GM19468 (cell line): Measurements from ENCODE around the gene DGKI.
A peak's percentile ranks its signal among the peaks of the same experiment; 100 is the strongest.
"Not testable (repeated sequence)": the region's sequence is repeated elsewhere in the genome, so short reads cannot be mapped to it uniquely, and the experiment has no call there.

ENCODE experiments used
- ATAC-seq: cut with Tn5 transposase; IDR thresholded peaks from one replicate; pipeline ENCODE4 v1.9.1; 2021; ENCODE audit warnings: mild to moderate bottlenecking, moderate library complexity, moderate number of reproducible peaks; ENCODE audit not compliant: unreplicated experiment; ENCODE audit errors: extremely low read depth

The DGKI gene

DNA sequence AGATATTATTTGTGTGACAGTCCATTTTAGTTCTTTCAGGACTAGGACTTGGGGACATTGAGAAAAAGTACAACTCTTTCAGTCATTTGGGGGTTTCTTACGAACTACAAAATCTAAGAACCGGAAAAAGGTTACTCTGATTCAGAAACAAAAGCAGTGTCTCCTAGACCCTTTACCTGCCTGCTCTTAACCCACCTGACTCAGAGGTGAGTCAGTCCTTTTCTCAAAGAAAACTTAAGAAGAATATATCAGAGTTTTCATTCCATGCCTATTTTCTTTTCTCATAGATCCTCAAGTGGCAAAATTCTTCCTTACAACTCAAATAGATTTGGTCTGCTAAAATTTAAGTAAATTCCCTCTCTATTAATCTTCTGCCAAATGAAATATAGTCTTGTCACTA, 388.4 kb downstream of the DGKI start:
- ATAC-seq: no peak

DNA sequence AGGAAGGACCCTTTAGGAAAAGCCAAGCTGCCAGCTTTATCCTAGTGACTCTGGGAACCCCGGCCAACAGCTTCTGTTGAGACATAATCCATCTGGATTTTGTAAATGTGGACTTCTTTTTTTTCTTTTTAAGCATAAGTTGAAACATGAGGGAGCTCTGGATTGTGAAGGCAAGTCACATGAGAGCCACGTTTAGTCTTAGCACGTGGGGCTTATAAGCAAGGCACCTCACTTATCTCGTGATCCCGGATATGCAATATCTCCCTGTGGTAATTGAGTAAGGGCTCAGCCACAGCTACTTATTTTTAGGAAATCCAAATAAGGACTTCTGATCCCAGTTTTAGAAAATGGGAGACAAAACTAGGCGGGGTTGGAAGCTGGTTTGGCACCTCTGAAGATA, 392.0 kb downstream of the DGKI start:
- ATAC-seq: no peak

DNA sequence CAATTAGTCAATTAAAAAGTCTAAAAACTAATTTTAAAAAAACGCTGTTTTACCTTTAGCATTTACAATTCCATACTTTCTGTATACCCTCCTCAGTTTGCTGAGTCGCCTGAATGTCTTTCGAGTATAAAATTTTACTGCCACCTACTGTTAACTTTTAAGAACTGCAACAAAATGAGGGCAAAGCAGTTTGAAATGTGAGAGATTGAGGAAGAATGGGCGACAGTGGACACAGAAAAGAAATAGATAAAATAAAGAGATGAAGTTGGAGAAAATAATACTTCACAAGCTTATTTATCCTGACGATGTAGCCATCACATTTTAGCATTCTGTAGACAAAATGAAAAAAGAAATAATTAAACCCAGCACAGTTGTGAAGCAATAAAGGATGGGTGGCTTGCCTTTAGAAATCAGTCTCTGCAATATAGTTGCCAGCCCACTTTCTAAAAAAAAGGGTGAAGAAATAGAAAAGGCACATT, 392.5 kb downstream of the DGKI start:
- peak; percentile 31 for ATAC-seq

DNA sequence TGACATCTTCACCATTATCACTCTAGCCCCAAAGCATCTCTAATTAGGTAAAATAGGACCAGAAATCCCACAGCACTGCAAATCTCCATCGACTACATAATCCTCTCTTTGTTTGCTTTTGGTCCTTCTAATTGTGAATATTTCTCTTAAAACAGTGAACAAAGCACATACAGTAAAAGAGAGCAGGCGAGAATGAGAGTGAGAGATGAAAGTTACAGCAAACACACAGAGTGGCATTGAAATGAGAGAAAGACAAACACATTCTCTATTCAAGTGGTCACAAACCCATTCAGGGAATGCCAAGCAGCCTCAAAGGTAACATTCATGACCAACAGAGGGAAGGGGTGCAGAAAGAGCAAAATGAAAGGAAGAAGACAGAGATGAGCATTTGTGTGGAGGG, 393.4 kb downstream of the DGKI start:
- no peak for ATAC-seq

DNA sequence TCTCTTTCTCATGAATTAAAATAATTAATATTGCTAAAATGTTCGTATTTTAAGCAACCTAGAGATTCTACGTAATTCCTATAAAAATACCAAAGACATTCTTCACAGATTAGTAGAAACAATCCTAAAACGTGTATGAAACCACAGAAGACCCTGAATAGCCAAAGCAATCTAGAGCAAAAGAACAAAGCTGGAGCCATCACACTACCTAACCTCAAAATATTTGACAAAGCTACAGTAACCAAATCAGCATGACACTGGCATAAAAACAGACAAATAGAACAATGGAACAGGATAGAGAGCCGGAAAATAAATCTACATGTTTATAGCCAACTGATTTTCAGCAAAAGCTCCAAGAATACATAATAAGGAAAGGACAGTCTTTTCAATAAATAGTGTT, 397.8 kb downstream of the DGKI start:
- no peak for ATAC-seq

DNA sequence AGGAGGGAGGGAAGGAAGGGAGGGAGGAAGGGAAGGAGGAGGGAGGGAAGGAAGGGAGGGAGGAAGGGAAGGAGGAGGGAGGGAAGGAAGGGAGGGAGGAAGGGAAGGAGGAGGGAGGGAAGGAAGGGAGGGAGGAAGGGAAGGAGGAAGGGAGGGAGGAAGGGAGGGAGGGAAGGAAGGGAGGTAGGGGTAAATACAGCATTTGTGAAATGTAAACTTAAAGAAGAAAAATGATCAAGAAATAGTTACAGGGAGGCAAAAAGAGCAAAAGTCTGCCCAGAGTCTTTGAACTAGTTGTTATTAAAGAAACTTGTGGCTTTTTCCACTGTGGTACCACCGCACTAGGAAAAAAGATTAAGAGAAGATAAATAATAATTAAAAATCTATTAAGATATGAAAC, 398.2 kb downstream of the DGKI start:
- not testable (repeated sequence) for ATAC-seq

DNA sequence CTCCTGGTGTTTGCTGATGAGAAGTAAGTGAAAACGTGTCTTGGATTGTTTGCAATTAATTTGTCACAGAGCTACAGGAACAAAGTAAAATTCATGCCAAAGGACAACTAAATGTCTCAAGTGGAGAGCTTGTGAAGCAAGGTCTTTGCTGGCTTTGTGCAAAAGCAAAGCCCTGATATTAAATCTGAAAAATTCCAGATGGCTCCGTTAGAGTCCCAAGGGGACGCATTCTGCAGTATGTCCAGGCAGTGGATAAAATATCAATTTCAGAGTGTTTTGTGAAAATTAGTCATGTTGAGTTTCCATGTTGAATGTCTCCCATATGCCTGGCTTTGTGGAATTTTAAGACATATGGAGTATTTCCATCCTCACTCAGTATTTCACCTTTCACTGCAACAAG, 400.7 kb downstream of the DGKI start:
- no peak for ATAC-seq

DNA sequence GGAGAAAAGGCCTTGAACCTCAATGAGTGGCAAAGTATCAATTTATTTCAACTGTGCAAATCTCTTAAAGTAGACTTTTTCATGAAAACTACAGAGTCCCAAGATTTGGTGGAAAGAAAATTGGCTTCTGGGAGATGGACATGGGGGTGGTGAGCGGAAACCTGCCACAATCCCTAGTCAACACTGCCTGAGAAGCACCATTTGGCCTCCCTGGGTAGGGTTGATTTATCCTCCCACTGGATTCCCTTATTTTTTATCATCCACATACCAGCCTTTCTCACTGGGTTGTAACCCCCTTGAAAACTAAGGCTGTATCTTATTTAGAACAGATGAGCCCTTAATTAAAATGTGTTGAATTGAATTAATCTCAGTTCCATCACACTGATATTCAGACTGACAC, 401.5 kb downstream of the DGKI start:
- ATAC-seq: no peak

DNA sequence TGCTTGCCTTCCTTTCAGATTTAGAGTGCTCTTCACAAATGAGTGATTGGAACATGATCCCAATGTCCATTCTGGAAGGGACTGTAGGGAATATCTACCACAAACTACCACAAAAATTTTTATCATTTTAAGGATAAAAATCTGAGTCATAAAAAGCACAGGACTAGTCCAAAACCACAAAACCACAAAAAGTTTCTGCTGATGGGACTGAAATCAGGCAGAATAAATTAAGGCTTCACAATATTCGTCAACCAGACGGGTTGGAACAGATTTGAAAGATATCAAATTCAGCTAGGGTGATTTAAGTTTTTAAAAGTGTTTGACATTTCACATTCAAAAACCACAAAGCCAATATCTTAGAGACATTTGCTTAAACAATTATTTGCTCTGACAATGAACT, 403.2 kb downstream of the DGKI start:
- ATAC-seq: no peak

DNA sequence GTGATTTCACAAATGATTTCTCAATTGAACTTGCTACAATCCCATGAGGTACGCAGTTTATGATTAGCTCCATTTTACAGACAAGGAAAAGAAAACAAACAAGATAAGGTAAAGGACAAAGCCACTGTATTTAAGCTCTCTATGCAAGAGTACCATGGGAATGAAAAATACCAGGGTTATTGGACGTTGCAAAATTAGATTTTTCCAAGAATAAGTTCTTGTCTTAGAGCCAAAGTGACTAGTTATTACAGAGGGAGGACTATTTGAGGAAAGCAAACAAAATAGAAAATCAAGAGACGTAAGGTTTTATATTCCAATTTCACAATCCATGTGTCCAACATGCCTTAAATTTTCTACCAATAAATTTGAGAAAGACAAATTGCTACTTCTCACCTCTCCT, 405.3 kb downstream of the DGKI start:
- ATAC-seq: no peak

DNA sequence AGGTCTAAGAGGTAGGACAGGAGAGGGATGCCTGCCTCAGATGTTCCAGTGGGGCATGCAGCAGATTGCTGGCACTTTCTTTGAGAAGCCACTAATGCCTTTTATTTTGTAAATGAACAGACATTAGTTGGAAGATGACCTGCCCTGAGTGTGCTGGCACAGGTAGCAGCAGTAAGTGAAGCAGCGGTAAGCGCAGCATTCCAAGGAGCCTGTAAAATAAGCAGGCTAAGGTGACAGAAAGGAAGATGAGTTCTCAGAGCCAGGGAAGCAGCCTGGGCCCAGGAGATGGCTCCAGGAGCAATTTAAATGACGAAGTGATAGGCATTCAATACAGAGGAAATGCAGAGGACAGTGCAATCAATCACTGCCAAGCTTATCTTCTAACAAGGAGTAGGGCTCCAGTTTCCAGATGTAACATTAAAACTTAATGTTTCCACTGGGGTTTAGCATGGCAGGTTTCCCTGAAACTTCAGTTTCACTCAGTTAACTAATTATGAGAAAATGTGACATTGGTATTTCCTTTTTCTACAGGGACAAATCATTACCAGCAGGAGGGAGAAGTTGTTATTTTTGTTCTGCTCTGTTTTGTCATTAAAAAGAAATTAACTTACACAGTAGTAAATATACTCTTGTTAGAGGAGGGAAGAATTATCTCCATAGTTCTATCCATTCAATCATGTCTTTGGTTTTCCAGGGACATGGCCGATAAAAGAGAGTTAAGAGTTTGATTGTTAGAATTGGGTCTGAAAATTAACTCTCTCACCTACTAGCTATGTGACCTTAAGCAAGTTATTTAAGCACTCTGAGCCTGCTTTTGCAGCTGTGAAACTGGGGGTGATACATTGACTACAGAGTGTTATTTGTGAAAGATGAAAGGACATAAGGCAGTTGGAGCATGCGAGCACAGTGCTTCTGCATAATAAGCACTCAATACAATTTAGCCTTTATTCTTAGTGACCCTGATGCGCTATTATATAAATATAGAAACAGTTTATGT, 406.6 kb downstream of the DGKI start:
- ATAC-seq: no peak

DNA sequence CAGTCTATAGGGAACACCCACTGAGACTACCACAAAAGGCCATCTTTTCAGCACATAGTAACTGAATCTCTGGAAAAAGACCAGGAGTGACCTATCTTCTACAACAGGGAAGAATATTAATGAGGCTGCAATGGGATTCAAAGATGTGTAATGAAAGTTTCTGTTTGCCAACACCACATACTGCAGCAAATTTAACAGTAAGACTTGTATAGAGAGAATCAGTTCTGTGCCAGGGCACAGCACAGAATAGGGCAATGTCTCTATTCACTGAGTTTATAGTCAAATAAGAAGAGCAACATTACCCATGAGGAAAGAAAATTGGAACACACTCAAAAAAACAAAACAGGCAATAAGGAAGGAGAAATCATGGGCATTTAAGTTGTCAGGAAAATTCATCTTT, 411.8 kb downstream of the DGKI start:
- ATAC-seq: no peak

DNA sequence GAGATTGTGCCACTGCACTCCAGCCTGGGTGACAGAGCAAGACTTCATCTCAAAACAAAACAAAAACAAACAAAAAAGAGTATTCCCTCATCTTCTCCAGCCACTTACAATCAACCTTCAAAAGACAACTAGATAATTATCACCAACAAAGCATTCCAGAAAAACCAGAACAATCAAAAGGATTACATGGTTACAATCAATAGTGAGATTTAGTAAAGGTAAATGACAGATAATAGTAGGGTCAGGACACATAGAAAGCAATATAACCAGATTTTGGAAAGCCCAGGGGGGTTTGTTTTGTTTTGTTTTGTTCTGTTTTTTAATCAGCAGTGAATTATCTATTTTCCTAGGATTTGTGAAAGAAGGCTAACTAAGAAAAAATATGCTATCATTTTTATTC, 412.2 kb downstream of the DGKI start:
- ATAC-seq: no peak

DNA sequence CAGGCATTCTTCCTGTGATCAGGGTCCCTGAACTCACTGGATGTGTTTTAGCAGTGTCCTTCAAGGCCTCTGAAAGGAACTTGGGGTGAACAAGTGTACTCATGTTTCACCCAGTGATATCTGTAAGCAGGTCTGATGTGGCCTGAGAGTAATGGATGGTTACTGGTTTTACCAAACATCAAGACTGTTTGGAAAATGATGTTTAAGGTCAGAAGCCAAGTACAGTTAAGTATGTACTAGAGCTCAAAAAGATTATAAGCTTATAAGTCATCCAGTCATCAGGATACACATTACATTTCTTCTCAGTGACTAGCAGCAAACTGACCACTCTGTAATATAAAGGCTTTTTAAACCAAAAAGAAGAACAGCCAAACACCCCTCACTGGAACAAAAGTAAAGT, 423.5 kb downstream of the DGKI start:
- ATAC-seq: no peak

DNA sequence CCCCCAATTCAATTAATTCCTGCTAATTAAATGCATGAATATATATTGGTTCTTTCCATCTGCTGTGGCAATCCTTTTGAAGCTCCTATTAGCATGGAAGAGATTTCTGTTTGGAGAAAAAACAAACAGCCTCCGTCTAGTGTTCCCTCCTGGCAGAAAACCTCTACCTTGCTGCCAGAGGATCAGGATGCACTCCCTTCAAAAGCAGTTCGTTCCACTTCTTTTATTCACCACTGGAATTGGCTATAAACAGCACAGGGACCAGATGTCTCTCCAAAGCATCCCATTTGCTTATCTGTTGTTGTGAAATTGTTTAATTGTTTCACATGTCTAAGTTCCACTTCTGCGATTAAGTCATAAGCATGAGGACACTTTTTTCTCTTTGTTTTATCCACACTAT, 425.4 kb downstream of the DGKI start:
- ATAC-seq: no peak

DNA sequence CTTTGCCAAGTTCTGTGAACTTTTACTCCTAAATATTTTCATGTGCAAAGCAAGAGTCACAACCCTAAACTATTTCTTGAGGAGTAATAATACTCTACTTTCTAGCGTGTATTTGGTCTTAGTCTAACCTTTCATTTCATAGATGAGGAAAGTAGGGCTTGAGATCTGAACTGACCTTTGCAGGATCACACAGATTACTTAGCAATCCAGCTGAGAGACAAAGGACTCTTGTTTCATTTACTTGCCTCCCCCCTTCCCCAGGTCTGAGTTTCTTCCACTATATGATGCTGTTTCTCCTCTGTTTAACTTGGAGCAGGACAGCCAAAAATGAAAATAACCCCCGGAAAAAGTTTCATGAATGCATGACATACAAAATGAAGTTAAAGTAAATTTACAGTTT, 427.9 kb downstream of the DGKI start:
- ATAC-seq: no peak

DNA sequence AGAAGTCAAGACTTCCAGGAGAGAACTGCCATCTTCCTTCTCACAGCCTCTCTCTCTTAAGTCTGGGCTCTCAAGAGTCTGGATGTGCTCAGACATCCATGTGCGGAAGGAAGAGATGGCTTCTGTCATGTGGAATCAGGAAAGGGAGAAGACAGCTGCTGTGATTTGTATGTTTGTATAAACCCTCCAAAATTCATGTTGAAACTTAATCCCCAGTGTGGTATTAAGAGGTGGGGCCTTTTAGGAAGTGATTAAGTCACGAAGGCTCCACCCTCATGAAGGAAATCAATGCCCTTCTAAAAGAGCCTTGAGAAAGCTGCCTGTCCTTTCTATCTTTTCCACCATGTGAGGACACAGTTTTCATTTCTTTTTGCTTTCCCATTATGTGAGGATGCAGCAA, 429.3 kb downstream of the DGKI start:
- no peak for ATAC-seq

DNA sequence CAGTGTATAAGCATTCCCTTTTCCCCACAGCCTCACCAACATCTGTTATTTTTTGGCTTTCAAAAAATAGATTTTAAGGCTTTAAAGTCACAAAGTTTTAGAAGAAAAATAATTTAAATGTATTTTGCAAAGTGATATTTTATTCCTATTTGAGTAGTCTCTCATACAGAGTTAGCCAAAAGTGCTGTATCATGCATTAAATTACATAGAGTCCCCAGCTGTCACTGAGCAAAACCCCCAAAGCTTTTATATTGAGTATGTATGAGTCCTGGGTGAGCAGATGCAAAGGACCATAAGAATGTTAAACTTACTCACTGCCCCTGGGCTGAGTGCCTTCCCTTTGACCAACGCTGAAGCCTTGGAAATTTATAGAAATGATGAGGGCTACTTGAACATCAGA, 432.9 kb downstream of the DGKI start:
- no peak for ATAC-seq

DNA sequence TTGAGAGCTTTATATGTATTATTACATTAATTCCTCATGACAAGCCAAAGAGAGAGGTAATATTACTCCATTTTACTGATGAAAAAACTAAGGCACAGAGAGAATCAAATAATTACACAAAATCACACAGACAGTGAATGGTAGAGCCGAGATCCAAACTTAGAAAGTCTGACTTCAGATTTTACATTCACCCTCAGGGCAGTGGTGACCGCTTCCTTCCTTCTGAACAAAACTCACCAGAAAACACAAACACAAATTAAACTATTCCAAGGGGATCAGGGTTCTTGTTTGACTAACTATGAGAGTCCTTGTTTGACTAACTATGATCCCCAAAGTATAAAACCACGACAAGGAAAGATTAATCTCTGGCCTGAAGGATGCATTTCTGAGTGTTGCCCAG, 435.3 kb downstream of the DGKI start:
- no peak for ATAC-seq

DNA sequence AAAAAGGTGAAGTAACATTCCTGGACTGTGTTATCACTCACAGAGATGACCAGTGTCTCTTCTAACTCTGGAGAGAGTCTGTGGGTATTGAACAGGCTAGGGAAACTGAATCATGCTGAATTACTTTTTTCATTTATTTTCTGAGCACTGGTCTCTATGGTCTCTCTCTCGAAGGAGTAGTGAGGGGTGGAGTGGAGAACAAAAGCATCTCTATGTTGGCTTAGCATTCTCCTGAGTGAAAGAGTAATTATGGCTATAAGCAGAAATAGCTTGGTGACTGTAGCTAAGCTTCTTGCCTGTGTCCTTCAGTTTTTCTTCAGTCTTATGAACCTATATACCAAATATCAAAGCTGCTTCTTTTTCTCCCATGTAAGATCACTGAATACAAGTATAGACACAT, 438.6 kb downstream of the DGKI start:
- no peak for ATAC-seq

DNA sequence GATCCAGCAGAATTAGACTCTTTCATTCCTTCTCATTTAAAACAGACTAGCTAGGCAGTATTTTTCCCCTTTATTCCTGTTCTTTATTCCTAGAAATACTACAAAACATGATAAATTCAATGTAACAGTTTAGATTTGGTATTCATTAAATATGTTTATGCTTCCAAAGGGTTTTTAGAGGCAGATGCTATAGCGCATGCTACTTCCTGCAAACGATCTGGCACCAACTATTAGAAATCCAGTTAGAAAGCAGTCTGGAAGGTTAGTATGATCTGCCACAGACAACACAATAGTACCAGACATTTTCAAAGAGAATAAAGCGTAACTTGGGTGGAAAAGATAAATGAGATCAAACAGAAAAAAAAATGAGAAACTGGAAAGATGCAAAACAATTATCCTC, 439.7 kb downstream of the DGKI start:
- no peak for ATAC-seq
